Mesodermal cell (in vitro differentiated cells): ENCODE measurements around the gene RPS5.

Experiments used
- H3K27ac ChIP-seq: 2 replicates; pipeline ENCODE4 v1.7.0; 2013; ENCODE audit warnings: mild to moderate bottlenecking, low read depth, low read length, moderate library complexity; ENCODE audit not compliant: severe bottlenecking
- H3K36me3 ChIP-seq: 2 replicates; pipeline ENCODE4 v1.7.1; 2013; ENCODE audit warnings: mild to moderate bottlenecking, low read length, moderate library complexity; ENCODE audit not compliant: control insufficient read depth, insufficient read depth
- H3K4me1 ChIP-seq: one replicate; pipeline ENCODE4 v1.7.1; 2013; ENCODE audit warnings: mild to moderate bottlenecking, low read length; ENCODE audit not compliant: insufficient read depth, control insufficient read depth, poor library complexity, severe bottlenecking
- H3K4me3 ChIP-seq: 2 replicates; pipeline ENCODE4 v1.7.0; 2013; ENCODE audit warnings: low read length, control low read depth, mild to moderate bottlenecking; ENCODE audit not compliant: insufficient read depth, poor library complexity, severe bottlenecking; ENCODE audit errors: extremely low read depth
- H3K9me3 ChIP-seq: 2 replicates; pipeline ENCODE4 v1.7.1; 2013; ENCODE audit warnings: mild to moderate bottlenecking, low read length, moderate library complexity; ENCODE audit not compliant: control insufficient read depth
- WGBS, 2 experiments: methylation state at CpG; one replicate each; pipeline ENCODE4 v1.1.5; 2013; ENCODE audit warnings: missing lambda C conversion rate in 2 of 2; ENCODE audit not compliant: insufficient coverage in 2 of 2; 5-methylcytosine and 5-hydroxymethylcytosine counted together

The RPS5 gene

GRCh38 chr19:58351558-58351878 lies 35.6 kb upstream of the RPS5 start:
- WGBS, 2 experiments: 94 to 99% methylated on average over 7 of the region's 9 CpGs
- H3K9me3 ChIP-seq: no peaks in the 10 kb centered on the region
- no peak overlapping the region for H3K4me3 ChIP-seq
- no peaks in the 10 kb centered on the region for H3K4me1 ChIP-seq
- peaks cover 5% of the 10 kb centered on the region for H3K36me3 ChIP-seq
- H3K27ac ChIP-seq: no peak overlapping the region

- no peak overlapping the region for H3K4me3 ChIP-seq
- peaks cover 5% of the 10 kb centered on the region for H3K36me3 ChIP-seq
- no peaks in the 10 kb centered on the region for H3K9me3 ChIP-seq
- WGBS, 2 experiments: 89 to 90% methylated on average over 18 to 20 of the region's 23 CpGs
- no peak overlapping the region for H3K27ac ChIP-seq
- H3K4me1 ChIP-seq: no peaks in the 10 kb centered on the region
Measured at GRCh38 chr19:58351990-58352755, 34.9 kb upstream of the RPS5 start.

DNA sequence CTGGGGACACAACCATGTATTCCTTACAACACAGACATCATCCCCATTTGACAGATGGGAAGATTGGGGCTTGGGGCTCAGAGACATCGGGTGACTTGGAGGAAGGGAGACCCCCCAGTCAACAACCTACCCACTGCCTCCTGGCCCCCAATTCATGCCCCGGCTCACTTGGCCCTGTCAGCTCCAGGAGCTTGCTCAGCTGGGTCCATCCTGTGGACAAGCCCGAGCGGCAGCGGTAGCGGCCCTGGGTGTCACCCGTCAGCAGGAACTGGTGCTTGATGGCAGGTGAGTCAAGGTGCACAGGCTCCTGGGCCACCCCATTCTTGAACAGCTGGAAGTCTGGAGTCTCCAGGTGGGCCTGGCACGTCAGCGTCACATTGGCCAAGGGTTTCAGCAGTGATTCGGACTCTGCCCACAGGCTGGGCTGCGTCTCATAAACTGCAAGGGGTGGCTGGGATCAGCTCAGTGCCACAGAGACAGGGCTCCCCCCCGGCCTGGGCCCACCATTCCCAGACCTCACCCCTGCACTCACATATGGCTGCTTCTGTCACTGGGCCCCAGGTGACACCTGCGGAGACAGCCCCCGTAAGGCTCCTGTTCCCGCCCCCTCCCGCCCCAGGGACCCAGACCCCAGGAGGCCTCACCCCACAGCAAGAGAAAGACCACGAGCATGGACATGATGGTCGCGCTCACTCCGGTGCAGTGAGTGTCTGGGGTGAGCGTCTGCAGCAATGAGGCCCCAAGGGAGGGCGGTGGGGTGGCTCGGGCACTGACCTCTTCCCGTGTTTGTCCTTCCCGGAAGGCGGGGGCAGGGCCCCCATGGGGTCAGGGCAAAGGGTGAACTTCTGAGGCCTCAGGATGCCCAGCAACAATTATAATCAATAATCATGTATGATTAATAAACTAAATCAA lies 34.1 kb upstream of the RPS5 start, which contains the start of gene A1BG:
TSS of gene A1BG (minus strand) at position 733 of the 912 bp plus-strand sequence. CDS start at position 678, 55 bp downstream.
- Histone ChIP-seq H3K9me3 (no peaks in the 10 kb centered on the region), H3K27ac (no peak within 1 kb of the TSS), H3K36me3 (peaks cover 5% of the 10 kb centered on the region), H3K4me3 (no peak within 1 kb of the TSS), H3K4me1 (no peaks in the 10 kb centered on the region)
- WGBS, 2 experiments: 90 to 96% methylated on average over 19 to 22 of the region's 26 CpGs

DNA sequence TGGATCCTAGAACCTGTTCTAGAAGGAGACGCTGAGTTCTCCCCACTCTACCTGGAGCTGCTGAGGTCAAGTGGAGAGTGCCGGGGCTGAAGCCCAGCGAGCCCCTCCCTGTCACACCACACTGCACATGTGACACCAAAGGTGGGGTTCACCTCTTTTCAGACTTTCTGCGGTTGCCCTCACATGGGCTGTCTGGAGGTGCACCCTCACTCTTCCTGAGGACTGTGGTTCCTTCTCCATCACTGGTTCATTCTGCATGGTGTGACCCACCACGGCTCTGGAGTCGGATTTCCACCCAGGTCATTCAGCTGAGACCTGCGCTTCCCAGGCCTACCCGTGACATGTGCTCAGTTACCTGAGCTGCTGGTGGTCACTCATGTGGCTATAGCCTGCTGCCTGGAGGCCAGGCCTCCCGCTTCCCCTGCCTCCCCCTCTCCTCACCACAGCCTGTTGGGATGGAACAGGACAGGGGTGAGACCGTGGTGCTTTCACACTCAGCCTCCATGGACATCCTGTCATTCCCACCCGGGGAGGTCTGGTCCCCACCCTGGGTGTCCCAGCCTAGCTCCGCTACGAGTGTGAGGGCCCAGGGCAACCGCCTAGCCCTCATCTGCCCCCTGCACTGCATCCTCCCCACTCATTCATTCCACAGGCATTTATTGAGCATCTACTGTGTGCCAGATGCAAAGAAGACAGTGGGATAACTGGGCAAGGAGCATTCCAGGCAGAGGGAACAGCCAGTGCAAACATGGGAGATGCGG lies 33.2 kb upstream of the RPS5 start:
- H3K27ac ChIP-seq: no peak overlapping the region
- peaks cover 5% of the 10 kb centered on the region for H3K36me3 ChIP-seq
- H3K4me1 ChIP-seq: no peaks in the 10 kb centered on the region
- H3K4me3 ChIP-seq: no peak overlapping the region
- no peaks in the 10 kb centered on the region for H3K9me3 ChIP-seq
- WGBS, 2 experiments: 94 to 95% methylated on average over 12 to 13 of the region's 15 CpGs

DNA sequence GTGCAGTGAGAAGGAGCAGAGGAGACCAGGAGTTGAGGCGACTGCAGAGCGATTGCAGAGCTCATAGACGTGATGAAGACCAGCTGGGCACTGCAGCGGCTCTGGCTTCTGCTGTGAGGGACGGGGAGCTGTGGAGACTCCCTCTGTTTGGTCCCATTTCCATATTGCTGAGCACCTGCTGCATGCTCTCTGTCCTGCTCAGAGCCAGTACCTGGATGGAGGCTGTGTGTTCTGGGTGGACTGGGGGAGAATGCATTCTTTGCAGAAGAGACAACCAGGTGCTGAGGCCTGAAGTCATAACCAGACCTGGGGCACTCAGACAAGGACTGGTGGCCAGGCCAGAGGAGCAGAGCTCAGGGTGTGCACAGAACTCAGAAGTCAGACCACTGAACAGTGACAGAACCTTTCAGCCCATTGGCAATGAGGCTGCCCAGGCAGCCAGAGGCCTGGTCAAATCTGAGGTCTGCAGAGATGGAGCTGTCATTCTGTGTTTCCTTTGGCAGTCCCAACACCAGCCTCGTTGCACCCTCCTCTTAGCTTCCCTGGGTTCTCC lies 32.5 kb upstream of the RPS5 start:
- H3K4me1 ChIP-seq: no peaks in the 10 kb centered on the region
- WGBS, 2 experiments: 93% methylated on average over 6 of the region's 6 CpGs
- H3K36me3 ChIP-seq: peaks cover 5% of the 10 kb centered on the region

GRCh38 chr19:58355215-58355796 lies 31.8 kb upstream of the RPS5 start:
- Histone ChIP-seq H3K36me3 (peaks cover 5% of the 10 kb centered on the region), H3K27ac (no peak overlapping the region), H3K4me3 (no peak overlapping the region), H3K9me3 (no peaks in the 10 kb centered on the region), H3K4me1 (no peaks in the 10 kb centered on the region)
- WGBS, 2 experiments: 87 to 95% methylated on average over 8 to 10 of the region's 10 CpGs

More for the DNA sequence above, 32.5 kb upstream of the RPS5 start:
- H3K4me3 ChIP-seq: no peak overlapping the region
- H3K27ac ChIP-seq: no peak overlapping the region
- H3K9me3 ChIP-seq: no peaks in the 10 kb centered on the region

DNA sequence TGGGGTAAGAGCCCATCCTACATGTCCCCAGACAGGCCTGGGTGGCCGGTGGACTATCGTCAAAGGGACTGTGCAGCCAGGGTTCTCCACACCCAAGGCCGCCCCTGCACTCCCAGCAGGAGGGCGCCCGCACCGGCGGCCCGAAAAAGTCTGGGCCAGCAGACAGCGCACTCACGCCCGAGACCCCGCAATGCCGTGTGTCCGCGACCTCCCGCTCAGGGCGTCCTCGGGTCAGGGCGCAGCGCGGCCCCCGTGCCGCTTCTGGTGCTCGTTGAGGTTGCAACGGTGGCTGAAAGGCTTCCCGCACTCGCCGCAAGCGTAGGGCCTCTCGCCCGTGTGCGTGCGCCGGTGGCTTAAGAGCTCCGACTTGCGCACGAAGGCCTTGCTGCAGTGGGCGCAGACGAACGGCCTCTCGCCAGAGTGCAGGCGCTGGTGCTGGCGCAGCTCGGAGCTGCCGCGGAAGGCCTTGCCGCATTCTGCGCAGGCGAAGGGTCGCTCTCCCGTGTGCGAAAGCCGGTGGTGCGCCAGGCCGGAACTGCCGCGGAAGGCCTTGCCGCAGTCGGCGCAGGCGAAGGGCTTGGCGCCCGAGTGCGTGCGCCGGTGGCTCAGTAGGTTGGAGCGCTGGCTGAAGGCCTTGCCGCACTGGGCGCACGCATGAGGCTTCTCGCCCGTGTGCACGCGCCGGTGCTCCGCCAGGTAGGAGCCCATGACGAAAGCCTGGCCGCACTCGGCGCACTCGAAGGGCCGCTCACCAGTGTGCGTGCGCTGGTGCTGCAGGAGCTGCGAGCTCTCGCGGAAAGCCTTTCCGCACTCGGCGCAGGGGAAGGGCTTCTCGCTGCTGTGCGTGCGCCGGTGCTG lies 30.9 kb upstream of the RPS5 start:
- Histone ChIP-seq H3K4me1 (no peaks in the 10 kb centered on the region), H3K36me3 (peaks cover 2% of the 10 kb centered on the region), H3K4me3 (no peak overlapping the region), H3K27ac (no peak overlapping the region), H3K9me3 (no peaks in the 10 kb centered on the region)
- 97% methylated on average over 92 to 94 of the region's 94 CpGs for WGBS, 2 experiments

- WGBS, 2 experiments: 95 to 96% methylated on average over 70 to 75 of the region's 75 CpGs
- Histone ChIP-seq H3K9me3 (no peaks in the 10 kb centered on the region), H3K4me1 (peaks cover 3% of the 10 kb centered on the region), H3K4me3 (no peak overlapping the region), H3K27ac (no peak overlapping the region), H3K36me3 (peaks cover 2% of the 10 kb centered on the region)
Measured at GRCh38 chr19:58356766-58357480, 30.1 kb upstream of the RPS5 start.

- WGBS, 2 experiments: 76 to 85% methylated on average over 9 to 14 of the region's 19 CpGs
Measured at GRCh38 chr19:58357481-58358145, 29.5 kb upstream of the RPS5 start.

More at GRCh38 chr19:58357481-58358145, 29.5 kb upstream of the RPS5 start:
- H3K36me3 ChIP-seq: peaks cover 2% of the 10 kb centered on the region
- H3K4me1 ChIP-seq: peaks cover 3% of the 10 kb centered on the region
- no peak overlapping the region for H3K4me3 ChIP-seq
- no peaks in the 10 kb centered on the region for H3K9me3 ChIP-seq
- H3K27ac ChIP-seq: no peak overlapping the region
